GM12878 (cell line): Measurements from ENCODE around the gene DRAXIN. TPM values are rescaled to one million over a fixed set of nuclear protein-coding genes. Genes with fewer than 3 reads are reported as not detected.

ENCODE experiments used
- ASH2L ChIP-seq: fragments of 300-600, 200-600 bp; sonication (generic); IDR thresholded peaks from 2 replicates; pipeline ENCODE4 v1.6.1; 2017; ENCODE audit warnings: low read depth, mild to moderate bottlenecking, borderline replicate concordance
- ETV6 ChIP-seq, 2 experiments: fragments of 450-650 bp in 1 of 2; IDR thresholded peaks in 1 of 2; conservative IDR thresholded peaks in 1 of 2; 2 replicates each; pipeline ENCODE4 v1.6.1; 2014; ENCODE audit warnings: antibody characterized with exemption in 1 of 2, borderline replicate concordance in 1 of 2, low read depth in 1 of 2, mild to moderate bottlenecking in 1 of 2, moderate library complexity in 1 of 2
- GABPA ChIP-seq: IDR thresholded peaks from 2 replicates; pipeline ENCODE4 v1.6.1; 2014; ENCODE audit warnings: antibody characterized with exemption, low read depth, mild to moderate bottlenecking, inconsistent platforms
- IKZF2 ChIP-seq, 2 experiments: fragments of 450-650 bp; IDR thresholded peaks; 2 replicates each; pipeline ENCODE4 v1.6.1; 2017; ENCODE audit warnings: mild to moderate bottlenecking in 2 of 2, moderate library complexity in 2 of 2
- KAT2A ChIP-seq: conservative IDR thresholded peaks from 2 replicates; pipeline ENCODE4 v1.6.1; 2011; ENCODE audit warnings: low read depth, low read length; ENCODE audit not compliant: control insufficient read depth
- LARP7 ChIP-seq: fragments of 450-650 bp; IDR thresholded peaks from 2 replicates; pipeline ENCODE4 v1.6.1; 2017; ENCODE audit warnings: mild to moderate bottlenecking
- NFIC ChIP-seq: IDR thresholded peaks from 2 replicates; pipeline ENCODE4 v1.6.1; 2012; ENCODE audit warnings: low read depth, mild to moderate bottlenecking, inconsistent platforms, low read length, moderate library complexity
- RFX5 ChIP-seq: IDR thresholded peaks from 2 replicates; pipeline ENCODE4 v1.6.1; 2011; ENCODE audit warnings: low read depth, low read length, improper control_type of control experiment
- SP1 ChIP-seq: IDR thresholded peaks from one replicate; pipeline ENCODE4 v1.6.1; 2011; ENCODE audit warnings: low read depth, low read length
- polyA plus RNA-seq, 11 experiments: library from polyadenylated mRNA; depleted of rRNA in 4 of 11; unstranded in 6 of 11; stranded (reverse) in 5 of 11; fragments of >200 nt; fragmentation: Nextera tagmentation in 4 of 11; fragmentation: Illumina TruSeq in 1 of 11; extraction: Ambion mirVana in 4 of 11; extraction: Trizol in 1 of 11; gene quantifications; 1 replicate in 1 of 11; 2 replicates in 10 of 11; pipeline versions ENCODE4 v1.2.1 to v1.2.3, GENCODE V29; 2011 to 2016; ENCODE audit warnings: inconsistent platforms in 2 of 11, missing spikeins in 2 of 11, low read depth in 1 of 11
- total RNA-seq, 4 experiments: library from RNA; depleted of rRNA in 3 of 4; stranded (reverse); fragments of >200 nt in 3 of 4; fragmentation: Illumina TruSeq in 1 of 4; extraction: Trizol in 1 of 4; gene quantifications; 2 replicates each; pipeline versions ENCODE4 v1.2.1 to v1.2.3, GENCODE V29; 2013 to 2021
- TF ChIP-seq, protein P1 (sequence below): fragments of 150-350 bp; IDR thresholded peaks from 2 replicates; pipeline ENCODE4 v1.6.1; 2016; ENCODE audit warnings: low read depth, low read length
- TF ChIP-seq, protein P2 (sequence below): fragments of 150-350 bp; IDR thresholded peaks from 2 replicates; pipeline ENCODE4 v1.6.1; 2014; ENCODE audit warnings: mild to moderate bottlenecking, low read depth, low read length
- TF ChIP-seq, protein P3 (sequence below): fragments of 450-650 bp; formaldehyde crosslinking; IDR thresholded peaks from 2 replicates; pipeline ENCODE4 v1.5.0; 2022; ENCODE audit warnings: mild to moderate bottlenecking, missing genetic modification characterization
- TF ChIP-seq, protein P4 (sequence below): IDR thresholded peaks from 2 replicates; pipeline ENCODE4 v1.6.1; 2012; ENCODE audit warnings: improper control_type of control experiment, low read depth, low read length; ENCODE audit not compliant: insufficient replicate concordance
- TF ChIP-seq, protein P5 (sequence below), 3 experiments: IDR thresholded peaks in 2 of 3; conservative IDR thresholded peaks in 1 of 3; 2 replicates each; pipeline ENCODE4 v1.5.1; 2011; ENCODE audit warnings: low read depth in 3 of 3, low read length in 3 of 3, mild to moderate bottlenecking in 3 of 3, control low read depth in 2 of 3, moderate library complexity in 2 of 3, inconsistent platforms in 1 of 3, mixed read lengths in 1 of 3; ENCODE audit not compliant: control insufficient read depth in 2 of 3, insufficient read depth in 1 of 3; ENCODE audit errors: extremely low read depth in 1 of 3

The DRAXIN gene
- total and polyA plus RNA-seq, 10 of the 15 experiments (the other 5 are each of a cell fraction or from before 2014, with no cell fraction given): 0.01 to 0.05 (median 0.03) TPM; not detected in 3

DNA sequence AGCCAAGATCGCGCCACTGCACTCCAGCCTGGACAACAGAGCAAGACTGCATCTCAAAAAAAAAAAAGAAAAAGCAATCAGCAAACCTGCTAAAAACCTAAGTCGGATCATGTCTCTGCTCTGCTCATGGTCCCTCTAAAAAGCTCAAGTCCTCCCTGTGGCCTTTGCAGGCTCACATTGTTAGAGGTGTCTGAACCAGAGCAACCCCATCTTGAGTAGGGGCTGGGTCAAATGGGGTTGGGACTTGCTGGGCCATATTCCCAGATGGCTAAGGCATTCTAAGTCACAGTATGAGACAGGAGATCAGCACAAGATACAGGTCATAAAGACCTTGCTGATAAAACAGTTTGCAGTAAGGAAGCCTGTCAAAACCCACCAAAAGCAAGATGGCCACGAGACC is 3.0 kb upstream of the DRAXIN start (continued):
- TF ChIP-seq, protein P1, sequence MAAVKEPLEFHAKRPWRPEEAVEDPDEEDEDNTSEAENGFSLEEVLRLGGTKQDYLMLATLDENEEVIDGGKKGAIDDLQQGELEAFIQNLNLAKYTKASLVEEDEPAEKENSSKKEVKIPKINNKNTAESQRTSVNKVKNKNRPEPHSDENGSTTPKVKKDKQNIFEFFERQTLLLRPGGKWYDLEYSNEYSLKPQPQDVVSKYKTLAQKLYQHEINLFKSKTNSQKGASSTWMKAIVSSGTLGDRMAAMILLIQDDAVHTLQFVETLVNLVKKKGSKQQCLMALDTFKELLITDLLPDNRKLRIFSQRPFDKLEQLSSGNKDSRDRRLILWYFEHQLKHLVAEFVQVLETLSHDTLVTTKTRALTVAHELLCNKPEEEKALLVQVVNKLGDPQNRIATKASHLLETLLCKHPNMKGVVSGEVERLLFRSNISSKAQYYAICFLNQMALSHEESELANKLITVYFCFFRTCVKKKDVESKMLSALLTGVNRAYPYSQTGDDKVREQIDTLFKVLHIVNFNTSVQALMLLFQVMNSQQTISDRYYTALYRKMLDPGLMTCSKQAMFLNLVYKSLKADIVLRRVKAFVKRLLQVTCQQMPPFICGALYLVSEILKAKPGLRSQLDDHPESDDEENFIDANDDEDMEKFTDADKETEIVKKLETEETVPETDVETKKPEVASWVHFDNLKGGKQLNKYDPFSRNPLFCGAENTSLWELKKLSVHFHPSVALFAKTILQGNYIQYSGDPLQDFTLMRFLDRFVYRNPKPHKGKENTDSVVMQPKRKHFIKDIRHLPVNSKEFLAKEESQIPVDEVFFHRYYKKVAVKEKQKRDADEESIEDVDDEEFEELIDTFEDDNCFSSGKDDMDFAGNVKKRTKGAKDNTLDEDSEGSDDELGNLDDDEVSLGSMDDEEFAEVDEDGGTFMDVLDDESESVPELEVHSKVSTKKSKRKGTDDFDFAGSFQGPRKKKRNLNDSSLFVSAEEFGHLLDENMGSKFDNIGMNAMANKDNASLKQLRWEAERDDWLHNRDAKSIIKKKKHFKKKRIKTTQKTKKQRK: no peak
- TF ChIP-seq IKZF2 (IDR thresholded peaks at IDR 0.05) (no peak), ASH2L (no peak), KAT2A (no peak), SP1 (no peak), GABPA (no peak), ETV6 (conservative IDR thresholded peaks at IDR 0.05 in 1 of 2, IDR thresholded peaks at IDR 0.05 in 1 of 2; ENCODE audit: borderline replicate concordance in 1 of 2, low read depth in 1 of 2) (no peak), NFIC (no peak), RFX5 (no peak), LARP7 (no peak)
- TF ChIP-seq, protein P2, sequence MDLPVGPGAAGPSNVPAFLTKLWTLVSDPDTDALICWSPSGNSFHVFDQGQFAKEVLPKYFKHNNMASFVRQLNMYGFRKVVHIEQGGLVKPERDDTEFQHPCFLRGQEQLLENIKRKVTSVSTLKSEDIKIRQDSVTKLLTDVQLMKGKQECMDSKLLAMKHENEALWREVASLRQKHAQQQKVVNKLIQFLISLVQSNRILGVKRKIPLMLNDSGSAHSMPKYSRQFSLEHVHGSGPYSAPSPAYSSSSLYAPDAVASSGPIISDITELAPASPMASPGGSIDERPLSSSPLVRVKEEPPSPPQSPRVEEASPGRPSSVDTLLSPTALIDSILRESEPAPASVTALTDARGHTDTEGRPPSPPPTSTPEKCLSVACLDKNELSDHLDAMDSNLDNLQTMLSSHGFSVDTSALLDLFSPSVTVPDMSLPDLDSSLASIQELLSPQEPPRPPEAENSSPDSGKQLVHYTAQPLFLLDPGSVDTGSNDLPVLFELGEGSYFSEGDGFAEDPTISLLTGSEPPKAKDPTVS: no peak
- TF ChIP-seq, protein P3, sequence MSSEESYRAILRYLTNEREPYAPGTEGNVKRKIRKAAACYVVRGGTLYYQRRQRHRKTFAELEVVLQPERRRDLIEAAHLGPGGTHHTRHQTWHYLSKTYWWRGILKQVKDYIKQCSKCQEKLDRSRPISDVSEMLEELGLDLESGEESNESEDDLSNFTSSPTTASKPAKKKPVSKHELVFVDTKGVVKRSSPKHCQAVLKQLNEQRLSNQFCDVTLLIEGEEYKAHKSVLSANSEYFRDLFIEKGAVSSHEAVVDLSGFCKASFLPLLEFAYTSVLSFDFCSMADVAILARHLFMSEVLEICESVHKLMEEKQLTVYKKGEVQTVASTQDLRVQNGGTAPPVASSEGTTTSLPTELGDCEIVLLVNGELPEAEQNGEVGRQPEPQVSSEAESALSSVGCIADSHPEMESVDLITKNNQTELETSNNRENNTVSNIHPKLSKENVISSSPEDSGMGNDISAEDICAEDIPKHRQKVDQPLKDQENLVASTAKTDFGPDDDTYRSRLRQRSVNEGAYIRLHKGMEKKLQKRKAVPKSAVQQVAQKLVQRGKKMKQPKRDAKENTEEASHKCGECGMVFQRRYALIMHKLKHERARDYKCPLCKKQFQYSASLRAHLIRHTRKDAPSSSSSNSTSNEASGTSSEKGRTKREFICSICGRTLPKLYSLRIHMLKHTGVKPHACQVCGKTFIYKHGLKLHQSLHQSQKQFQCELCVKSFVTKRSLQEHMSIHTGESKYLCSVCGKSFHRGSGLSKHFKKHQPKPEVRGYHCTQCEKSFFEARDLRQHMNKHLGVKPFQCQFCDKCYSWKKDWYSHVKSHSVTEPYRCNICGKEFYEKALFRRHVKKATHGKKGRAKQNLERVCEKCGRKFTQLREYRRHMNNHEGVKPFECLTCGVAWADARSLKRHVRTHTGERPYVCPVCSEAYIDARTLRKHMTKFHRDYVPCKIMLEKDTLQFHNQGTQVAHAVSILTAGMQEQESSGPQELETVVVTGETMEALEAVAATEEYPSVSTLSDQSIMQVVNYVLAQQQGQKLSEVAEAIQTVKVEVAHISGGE (CRISPR knock-in tag): no peak
- TF ChIP-seq, protein P4, sequence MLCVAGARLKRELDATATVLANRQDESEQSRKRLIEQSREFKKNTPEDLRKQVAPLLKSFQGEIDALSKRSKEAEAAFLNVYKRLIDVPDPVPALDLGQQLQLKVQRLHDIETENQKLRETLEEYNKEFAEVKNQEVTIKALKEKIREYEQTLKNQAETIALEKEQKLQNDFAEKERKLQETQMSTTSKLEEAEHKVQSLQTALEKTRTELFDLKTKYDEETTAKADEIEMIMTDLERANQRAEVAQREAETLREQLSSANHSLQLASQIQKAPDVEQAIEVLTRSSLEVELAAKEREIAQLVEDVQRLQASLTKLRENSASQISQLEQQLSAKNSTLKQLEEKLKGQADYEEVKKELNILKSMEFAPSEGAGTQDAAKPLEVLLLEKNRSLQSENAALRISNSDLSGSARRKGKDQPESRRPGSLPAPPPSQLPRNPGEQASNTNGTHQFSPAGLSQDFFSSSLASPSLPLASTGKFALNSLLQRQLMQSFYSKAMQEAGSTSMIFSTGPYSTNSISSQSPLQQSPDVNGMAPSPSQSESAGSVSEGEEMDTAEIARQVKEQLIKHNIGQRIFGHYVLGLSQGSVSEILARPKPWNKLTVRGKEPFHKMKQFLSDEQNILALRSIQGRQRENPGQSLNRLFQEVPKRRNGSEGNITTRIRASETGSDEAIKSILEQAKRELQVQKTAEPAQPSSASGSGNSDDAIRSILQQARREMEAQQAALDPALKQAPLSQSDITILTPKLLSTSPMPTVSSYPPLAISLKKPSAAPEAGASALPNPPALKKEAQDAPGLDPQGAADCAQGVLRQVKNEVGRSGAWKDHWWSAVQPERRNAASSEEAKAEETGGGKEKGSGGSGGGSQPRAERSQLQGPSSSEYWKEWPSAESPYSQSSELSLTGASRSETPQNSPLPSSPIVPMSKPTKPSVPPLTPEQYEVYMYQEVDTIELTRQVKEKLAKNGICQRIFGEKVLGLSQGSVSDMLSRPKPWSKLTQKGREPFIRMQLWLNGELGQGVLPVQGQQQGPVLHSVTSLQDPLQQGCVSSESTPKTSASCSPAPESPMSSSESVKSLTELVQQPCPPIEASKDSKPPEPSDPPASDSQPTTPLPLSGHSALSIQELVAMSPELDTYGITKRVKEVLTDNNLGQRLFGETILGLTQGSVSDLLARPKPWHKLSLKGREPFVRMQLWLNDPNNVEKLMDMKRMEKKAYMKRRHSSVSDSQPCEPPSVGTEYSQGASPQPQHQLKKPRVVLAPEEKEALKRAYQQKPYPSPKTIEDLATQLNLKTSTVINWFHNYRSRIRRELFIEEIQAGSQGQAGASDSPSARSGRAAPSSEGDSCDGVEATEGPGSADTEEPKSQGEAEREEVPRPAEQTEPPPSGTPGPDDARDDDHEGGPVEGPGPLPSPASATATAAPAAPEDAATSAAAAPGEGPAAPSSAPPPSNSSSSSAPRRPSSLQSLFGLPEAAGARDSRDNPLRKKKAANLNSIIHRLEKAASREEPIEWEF: no peak
- TF ChIP-seq, protein P5, sequence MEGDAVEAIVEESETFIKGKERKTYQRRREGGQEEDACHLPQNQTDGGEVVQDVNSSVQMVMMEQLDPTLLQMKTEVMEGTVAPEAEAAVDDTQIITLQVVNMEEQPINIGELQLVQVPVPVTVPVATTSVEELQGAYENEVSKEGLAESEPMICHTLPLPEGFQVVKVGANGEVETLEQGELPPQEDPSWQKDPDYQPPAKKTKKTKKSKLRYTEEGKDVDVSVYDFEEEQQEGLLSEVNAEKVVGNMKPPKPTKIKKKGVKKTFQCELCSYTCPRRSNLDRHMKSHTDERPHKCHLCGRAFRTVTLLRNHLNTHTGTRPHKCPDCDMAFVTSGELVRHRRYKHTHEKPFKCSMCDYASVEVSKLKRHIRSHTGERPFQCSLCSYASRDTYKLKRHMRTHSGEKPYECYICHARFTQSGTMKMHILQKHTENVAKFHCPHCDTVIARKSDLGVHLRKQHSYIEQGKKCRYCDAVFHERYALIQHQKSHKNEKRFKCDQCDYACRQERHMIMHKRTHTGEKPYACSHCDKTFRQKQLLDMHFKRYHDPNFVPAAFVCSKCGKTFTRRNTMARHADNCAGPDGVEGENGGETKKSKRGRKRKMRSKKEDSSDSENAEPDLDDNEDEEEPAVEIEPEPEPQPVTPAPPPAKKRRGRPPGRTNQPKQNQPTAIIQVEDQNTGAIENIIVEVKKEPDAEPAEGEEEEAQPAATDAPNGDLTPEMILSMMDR (IDR thresholded peaks at IDR 0.05 in 2 of 3, conservative IDR thresholded peaks at IDR 0.05 in 1 of 3; ENCODE audit: control insufficient read depth in 2 of 3, extremely low read depth in 1 of 3, insufficient read depth in 1 of 3, low read depth in 3 of 3, low read length in 3 of 3): no peak
- TF ChIP-seq, all 136 proteins: peak for 0
